ENCODE measurements around the gene VPS37D. TPM values are rescaled to one million over a fixed set of nuclear protein-coding genes. Genes with fewer than 3 reads are reported as not detected.

VPS37D gene
- polyA plus RNA-seq, 1 donor from 2014 or later = 52.7 TPM

DNA sequence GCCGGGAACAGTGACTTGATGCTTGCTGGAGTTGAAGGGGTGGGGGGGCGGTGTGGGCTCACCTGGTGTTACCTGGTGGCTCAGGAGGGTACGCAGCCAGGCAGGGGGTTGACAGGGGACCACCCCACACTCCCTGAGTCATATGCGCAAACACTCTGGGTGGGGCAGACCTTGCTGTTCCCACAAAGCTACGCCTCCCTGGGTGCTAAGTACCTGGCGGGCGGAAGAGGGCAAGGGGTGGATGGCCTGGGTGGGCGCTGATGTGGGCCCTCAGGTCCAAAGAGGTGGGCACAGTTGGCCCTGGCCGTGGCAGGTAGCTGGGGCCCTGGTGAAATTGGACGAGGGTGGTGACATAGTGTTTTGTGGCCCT is 37.9 kb downstream of the VPS37D start:
- no peaks in the 10 kb centered on the region for H3K9me3 ChIP-seq (ENCODE audit: low read length)
- TF ChIP-seq EP300 (conservative IDR thresholded peaks at IDR 0.05; ENCODE audit: poor library complexity, severe bottlenecking) (no peak), POLR2AphosphoS5 (IDR thresholded peaks at IDR 0.05) (no peak), RAD21 (conservative IDR thresholded peaks at IDR 0.05) (no peak)
- TF ChIP-seq, protein P1, sequence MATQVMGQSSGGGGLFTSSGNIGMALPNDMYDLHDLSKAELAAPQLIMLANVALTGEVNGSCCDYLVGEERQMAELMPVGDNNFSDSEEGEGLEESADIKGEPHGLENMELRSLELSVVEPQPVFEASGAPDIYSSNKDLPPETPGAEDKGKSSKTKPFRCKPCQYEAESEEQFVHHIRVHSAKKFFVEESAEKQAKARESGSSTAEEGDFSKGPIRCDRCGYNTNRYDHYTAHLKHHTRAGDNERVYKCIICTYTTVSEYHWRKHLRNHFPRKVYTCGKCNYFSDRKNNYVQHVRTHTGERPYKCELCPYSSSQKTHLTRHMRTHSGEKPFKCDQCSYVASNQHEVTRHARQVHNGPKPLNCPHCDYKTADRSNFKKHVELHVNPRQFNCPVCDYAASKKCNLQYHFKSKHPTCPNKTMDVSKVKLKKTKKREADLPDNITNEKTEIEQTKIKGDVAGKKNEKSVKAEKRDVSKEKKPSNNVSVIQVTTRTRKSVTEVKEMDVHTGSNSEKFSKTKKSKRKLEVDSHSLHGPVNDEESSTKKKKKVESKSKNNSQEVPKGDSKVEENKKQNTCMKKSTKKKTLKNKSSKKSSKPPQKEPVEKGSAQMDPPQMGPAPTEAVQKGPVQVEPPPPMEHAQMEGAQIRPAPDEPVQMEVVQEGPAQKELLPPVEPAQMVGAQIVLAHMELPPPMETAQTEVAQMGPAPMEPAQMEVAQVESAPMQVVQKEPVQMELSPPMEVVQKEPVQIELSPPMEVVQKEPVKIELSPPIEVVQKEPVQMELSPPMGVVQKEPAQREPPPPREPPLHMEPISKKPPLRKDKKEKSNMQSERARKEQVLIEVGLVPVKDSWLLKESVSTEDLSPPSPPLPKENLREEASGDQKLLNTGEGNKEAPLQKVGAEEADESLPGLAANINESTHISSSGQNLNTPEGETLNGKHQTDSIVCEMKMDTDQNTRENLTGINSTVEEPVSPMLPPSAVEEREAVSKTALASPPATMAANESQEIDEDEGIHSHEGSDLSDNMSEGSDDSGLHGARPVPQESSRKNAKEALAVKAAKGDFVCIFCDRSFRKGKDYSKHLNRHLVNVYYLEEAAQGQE (IDR thresholded peaks at IDR 0.05; ENCODE audit: borderline replicate concordance) = no peak
- H3K9me2 ChIP-seq (ENCODE audit: insufficient read depth, low read length) = no peaks in the 10 kb centered on the region
- H3F3A ChIP-seq (ENCODE audit: insufficient read depth, low read length, poor library complexity, severe bottlenecking) = no peaks in the 10 kb centered on the region
- no peaks in the 10 kb centered on the region for H3K27me3 ChIP-seq (ENCODE audit: insufficient read depth, low read depth, low read length)
- no peak overlapping the region for H3K4me2 ChIP-seq (ENCODE audit: low read length)
- H3K27ac ChIP-seq (ENCODE audit: low read length) = no peak overlapping the region
- no peak overlapping the region for H3K9ac ChIP-seq (ENCODE audit: low read length)
- H3K4me3 ChIP-seq (ENCODE audit: low read length) = no peak overlapping the region
- H4K20me1 ChIP-seq (ENCODE audit: insufficient read depth) = no peaks in the 10 kb centered on the region
- no peaks in the 10 kb centered on the region for H3K79me2 ChIP-seq (replicated peaks; ENCODE audit: insufficient read depth, low read length)
- H2AFZ ChIP-seq (ENCODE audit: low read depth, low read length) = no peak overlapping the region
- no peaks in the 10 kb centered on the region for H3K36me3 ChIP-seq (ENCODE audit: insufficient read depth, low read length)

DNA sequence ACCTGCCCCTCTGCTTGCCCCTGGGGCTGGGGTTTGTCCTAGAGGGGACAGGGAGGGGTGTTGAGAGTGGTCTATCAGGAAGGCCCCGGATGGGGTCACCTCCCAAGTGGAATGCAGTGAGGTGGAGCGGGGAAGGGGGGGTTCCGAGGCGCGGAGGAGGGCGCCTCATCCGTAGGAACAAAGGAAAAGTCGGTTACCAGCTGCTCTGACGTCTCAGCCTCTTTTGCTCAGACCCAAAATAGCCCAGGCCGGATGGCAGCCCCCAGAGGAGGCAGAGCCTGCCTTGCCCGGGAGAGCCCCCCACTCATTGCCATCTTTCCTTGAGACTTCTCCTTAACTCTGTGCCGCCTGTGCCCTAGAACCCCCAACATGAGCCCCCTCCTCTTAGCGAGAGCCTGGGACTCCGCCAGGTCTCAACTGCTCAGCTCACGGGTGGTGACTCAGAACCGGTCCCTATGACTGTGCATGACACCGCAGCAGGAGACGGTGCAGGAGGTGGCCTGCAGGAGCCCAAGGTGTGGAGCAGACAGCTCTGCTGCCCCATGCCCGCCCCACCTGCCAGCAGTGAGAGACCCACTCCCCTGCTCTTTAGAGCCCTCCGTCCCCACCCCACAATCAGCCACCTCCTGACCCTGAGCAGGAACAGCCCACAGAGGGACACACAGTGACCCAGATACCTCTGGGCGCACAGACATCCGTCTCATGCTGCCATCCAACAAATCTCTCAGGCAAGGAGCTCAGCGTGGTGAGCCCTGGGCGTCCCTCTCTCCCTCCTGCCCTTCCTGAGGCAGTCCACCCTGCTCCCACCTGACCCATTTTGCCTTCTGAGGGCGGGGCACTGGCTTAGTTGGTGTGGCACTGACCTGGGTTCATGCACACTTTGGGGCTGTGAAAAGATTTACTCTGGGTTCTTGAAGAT is 38.8 kb downstream of the VPS37D start:
- Histone ChIP-seq H3K4me2 (ENCODE audit: low read length) (no peak overlapping the region), H3K36me3 (ENCODE audit: insufficient read depth, low read length) (no peaks in the 10 kb centered on the region), H3K79me2 (replicated peaks; ENCODE audit: insufficient read depth, low read length) (no peaks in the 10 kb centered on the region)

More for the DNA sequence above, 38.8 kb downstream of the VPS37D start:
- TF ChIP-seq EZH2 (IDR thresholded peaks at IDR 0.05; ENCODE audit: borderline replicate concordance, insufficient read depth, low read length, poor library complexity, severe bottlenecking) (no peak), POLR2AphosphoS5 (IDR thresholded peaks at IDR 0.05) (no peak), EP300 (conservative IDR thresholded peaks at IDR 0.05; ENCODE audit: poor library complexity, severe bottlenecking) (no peak), RAD21 (conservative IDR thresholded peaks at IDR 0.05) (no peak), MXI1 (conservative IDR thresholded peaks at IDR 0.05; ENCODE audit: poor library complexity, severe bottlenecking) (no peak), SMC3 (conservative IDR thresholded peaks at IDR 0.05; ENCODE audit: poor library complexity) (no peak), TAF1 (IDR thresholded peaks at IDR 0.05; ENCODE audit: low read depth) (no peak)
- TF ChIP-seq, protein P1 (IDR thresholded peaks at IDR 0.05; ENCODE audit: borderline replicate concordance) = no peak
- TF ChIP-seq, protein P2, sequence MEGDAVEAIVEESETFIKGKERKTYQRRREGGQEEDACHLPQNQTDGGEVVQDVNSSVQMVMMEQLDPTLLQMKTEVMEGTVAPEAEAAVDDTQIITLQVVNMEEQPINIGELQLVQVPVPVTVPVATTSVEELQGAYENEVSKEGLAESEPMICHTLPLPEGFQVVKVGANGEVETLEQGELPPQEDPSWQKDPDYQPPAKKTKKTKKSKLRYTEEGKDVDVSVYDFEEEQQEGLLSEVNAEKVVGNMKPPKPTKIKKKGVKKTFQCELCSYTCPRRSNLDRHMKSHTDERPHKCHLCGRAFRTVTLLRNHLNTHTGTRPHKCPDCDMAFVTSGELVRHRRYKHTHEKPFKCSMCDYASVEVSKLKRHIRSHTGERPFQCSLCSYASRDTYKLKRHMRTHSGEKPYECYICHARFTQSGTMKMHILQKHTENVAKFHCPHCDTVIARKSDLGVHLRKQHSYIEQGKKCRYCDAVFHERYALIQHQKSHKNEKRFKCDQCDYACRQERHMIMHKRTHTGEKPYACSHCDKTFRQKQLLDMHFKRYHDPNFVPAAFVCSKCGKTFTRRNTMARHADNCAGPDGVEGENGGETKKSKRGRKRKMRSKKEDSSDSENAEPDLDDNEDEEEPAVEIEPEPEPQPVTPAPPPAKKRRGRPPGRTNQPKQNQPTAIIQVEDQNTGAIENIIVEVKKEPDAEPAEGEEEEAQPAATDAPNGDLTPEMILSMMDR (IDR thresholded peaks at IDR 0.05; ENCODE audit: poor library complexity, severe bottlenecking) = no peak
- Histone ChIP-seq H2AFZ (ENCODE audit: low read depth, low read length) (no peak overlapping the region), H3K4me3 (ENCODE audit: low read length) (no peak overlapping the region), H4K20me1 (ENCODE audit: insufficient read depth) (no peaks in the 10 kb centered on the region), H3K9me2 (ENCODE audit: insufficient read depth, low read length) (no peaks in the 10 kb centered on the region), H3K9me3 (ENCODE audit: low read length) (no peaks in the 10 kb centered on the region), H3K27ac (ENCODE audit: low read length) (no peak overlapping the region), H3F3A (ENCODE audit: insufficient read depth, low read length, poor library complexity, severe bottlenecking) (no peaks in the 10 kb centered on the region), H3K27me3 (ENCODE audit: insufficient read depth, low read depth, low read length) (no peaks in the 10 kb centered on the region), H3K9ac (ENCODE audit: low read length) (no peak overlapping the region)
